ENCODE results near the gene TBC1D9B. TPM values are rescaled to one million over a fixed set of nuclear protein-coding genes. Genes with fewer than 3 reads are reported as not detected.

TBC1D9B gene
- polyA plus RNA-seq, 2 of the 4 experiments (the other 2 are of a cell fraction) = 37.2 to 64.7 TPM

DNA sequence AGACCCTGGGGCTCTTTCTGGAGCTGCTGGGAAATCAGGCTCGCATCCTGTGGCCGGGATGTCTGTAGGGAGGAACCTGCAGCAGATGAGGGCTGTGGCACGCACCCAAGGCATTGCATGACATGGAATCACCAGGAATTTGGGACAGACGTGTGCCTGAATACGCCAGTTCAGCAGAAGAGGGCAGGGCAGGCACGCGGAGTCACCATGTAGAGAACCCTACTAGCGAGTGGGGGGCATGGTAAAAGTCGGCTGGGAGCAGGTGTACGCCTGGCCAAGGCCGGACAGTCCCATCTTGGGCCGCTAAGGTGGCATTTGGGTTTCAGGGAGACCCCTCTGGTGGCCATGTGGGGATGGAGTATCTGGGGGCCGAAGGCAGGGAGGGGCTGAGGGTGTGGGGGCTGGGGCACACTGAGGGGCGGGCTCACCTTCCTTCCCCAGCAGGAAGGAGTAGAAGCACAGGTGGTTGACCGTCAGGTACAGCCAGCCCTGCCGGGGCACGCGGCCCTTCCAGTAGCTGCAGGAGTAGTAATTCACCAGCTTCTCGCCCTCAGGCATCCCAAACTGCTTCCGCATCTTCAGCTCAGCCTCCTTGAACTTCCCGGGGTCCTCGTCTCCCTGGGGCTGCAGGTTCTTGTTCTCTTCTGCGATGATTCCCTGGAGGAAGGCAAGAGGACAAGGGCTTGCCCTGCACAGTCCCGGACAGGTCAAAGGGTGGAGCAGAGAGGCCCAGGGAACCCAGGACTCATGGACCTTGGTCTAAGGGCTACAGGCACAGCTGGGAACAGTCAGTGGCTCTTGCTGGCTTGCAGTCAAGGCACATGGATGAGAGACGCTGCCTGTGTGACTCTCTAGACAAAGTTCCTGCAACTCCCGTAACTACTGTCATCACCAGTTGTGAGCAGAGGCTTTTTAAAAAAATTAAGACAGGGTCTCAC is 13.5 kb downstream of the TBC1D9B start:
- WGBS (ENCODE audit: missing lambda C conversion rate) = 95% methylated on average over 24 of the region's 26 CpGs
- ChIA-PET CTCF (interaction anchor here (2.2 kb wide), 1 partner anchor 13 kb away, joined by 5 read pairs; no protein-coding TSS in a partner anchor), POLR2A (no interaction called here)
- Histone ChIP-seq H3K4me2 (no peak overlapping the region), H3K27ac (no peak overlapping the region), H3K4me3 (no peak overlapping the region), H3K4me1 (no peaks in the 10 kb centered on the region), H3K9me3 (no peaks in the 10 kb centered on the region)
- FAIRE-seq (no peak), DNase-seq (ENCODE audit: low read depth in 1 of 2, low spot score in 1 of 2) (no peak), ATAC-seq (no peak)
- TF ChIP-seq, protein P1, sequence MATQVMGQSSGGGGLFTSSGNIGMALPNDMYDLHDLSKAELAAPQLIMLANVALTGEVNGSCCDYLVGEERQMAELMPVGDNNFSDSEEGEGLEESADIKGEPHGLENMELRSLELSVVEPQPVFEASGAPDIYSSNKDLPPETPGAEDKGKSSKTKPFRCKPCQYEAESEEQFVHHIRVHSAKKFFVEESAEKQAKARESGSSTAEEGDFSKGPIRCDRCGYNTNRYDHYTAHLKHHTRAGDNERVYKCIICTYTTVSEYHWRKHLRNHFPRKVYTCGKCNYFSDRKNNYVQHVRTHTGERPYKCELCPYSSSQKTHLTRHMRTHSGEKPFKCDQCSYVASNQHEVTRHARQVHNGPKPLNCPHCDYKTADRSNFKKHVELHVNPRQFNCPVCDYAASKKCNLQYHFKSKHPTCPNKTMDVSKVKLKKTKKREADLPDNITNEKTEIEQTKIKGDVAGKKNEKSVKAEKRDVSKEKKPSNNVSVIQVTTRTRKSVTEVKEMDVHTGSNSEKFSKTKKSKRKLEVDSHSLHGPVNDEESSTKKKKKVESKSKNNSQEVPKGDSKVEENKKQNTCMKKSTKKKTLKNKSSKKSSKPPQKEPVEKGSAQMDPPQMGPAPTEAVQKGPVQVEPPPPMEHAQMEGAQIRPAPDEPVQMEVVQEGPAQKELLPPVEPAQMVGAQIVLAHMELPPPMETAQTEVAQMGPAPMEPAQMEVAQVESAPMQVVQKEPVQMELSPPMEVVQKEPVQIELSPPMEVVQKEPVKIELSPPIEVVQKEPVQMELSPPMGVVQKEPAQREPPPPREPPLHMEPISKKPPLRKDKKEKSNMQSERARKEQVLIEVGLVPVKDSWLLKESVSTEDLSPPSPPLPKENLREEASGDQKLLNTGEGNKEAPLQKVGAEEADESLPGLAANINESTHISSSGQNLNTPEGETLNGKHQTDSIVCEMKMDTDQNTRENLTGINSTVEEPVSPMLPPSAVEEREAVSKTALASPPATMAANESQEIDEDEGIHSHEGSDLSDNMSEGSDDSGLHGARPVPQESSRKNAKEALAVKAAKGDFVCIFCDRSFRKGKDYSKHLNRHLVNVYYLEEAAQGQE (IDR thresholded peaks at IDR 0.05) = no peak
- TF ChIP-seq CHD2 (IDR thresholded peaks at IDR 0.05; ENCODE audit: low read length, partially characterized antibody) (no peak), HOXB5 (CRISPR knock-in tag; IDR thresholded peaks at IDR 0.05) (no peak), JUNB (IDR thresholded peaks at IDR 0.05) (no peak), POLR2AphosphoS2 (conservative IDR thresholded peaks at IDR 0.05; ENCODE audit: low read length) (no peak), NFE2L2 (conservative IDR thresholded peaks at IDR 0.05; ENCODE audit: low read length) (no peak), FOSB (CRISPR knock-in tag; IDR thresholded peaks at IDR 0.05) (no peak), RAD21 (conservative IDR thresholded peaks at IDR 0.05 in 1 of 2, IDR thresholded peaks at IDR 0.05 in 1 of 2) (no peak), FOSL2 (IDR thresholded peaks at IDR 0.05) (no peak), FOSL2 (CRISPR knock-in tag; IDR thresholded peaks at IDR 0.05) (no peak), RFX5 (IDR thresholded peaks at IDR 0.05) (no peak), ESRRA (IDR thresholded peaks at IDR 0.05; ENCODE audit: borderline replicate concordance, low read length) (no peak)
- TF ChIP-seq, protein P2, sequence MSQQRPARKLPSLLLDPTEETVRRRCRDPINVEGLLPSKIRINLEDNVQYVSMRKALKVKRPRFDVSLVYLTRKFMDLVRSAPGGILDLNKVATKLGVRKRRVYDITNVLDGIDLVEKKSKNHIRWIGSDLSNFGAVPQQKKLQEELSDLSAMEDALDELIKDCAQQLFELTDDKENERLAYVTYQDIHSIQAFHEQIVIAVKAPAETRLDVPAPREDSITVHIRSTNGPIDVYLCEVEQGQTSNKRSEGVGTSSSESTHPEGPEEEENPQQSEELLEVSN (IDR thresholded peaks at IDR 0.05; ENCODE audit: borderline replicate concordance, low read depth) = no peak
- TF ChIP-seq, protein P3, sequence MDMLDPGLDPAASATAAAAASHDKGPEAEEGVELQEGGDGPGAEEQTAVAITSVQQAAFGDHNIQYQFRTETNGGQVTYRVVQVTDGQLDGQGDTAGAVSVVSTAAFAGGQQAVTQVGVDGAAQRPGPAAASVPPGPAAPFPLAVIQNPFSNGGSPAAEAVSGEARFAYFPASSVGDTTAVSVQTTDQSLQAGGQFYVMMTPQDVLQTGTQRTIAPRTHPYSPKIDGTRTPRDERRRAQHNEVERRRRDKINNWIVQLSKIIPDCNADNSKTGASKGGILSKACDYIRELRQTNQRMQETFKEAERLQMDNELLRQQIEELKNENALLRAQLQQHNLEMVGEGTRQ (IDR thresholded peaks at IDR 0.05) = no peak

DNA sequence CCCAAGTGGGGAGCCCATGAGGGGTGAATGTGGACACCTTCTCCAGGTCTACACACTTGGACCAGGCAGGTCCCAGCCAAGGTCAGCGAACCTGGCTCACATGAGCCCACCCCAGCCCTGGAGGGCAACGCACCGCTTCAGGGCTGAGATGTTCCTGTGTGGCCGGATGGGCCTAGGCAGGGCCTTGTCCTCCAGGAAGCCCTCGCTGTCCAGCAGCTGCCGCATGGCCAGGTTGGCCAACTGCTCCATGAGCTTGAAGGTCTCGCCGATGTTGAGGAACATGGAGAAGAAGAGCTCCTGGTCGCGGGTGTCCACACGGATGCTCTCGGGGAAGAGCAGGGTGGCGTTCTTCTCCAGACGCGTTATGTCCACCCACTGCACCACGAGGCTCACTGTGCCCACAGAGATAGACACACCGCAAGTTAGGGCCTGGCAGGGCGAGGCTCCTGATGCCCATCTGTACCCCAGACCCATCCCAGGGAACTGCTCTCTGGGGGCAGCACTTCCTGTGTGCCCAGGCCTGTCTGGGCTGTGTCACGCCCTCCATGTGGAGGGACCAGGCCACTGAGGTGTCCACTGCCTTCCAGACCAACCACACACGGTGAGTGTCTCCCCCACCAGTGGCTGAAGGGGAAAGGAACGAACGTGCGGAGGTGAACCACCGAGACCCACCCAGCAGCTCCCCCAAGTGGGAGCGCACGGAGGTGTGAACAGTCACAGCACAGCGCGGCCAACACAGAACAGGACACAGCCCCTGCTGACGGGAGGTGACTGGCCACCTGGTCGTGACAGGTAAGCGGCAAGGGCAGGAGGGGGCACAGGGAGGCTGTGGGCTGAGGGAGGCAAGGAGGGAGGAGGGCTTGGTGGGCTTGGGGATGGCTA is 14.4 kb downstream of the TBC1D9B start:
- WGBS (ENCODE audit: missing lambda C conversion rate) = 92% methylated on average over 28 of the region's 31 CpGs
- ChIA-PET CTCF (interaction anchor here (0.9 to 2.2 kb wide), 3 partner anchors 9 to 22 kb away, joined by 3 to 6 read pairs (median 5); no protein-coding TSS in a partner anchor), POLR2A (no interaction called here)
- no peaks in the 10 kb centered on the region for H3K9me3 ChIP-seq
- TF ChIP-seq KDM5A (IDR thresholded peaks at IDR 0.05) (no peak), RARB (CRISPR knock-in tag; IDR thresholded peaks at IDR 0.05) (no peak), NPAS2 (CRISPR knock-in tag; IDR thresholded peaks at IDR 0.05; ENCODE audit: borderline replicate concordance) (no peak), MAZ (IDR thresholded peaks at IDR 0.05; ENCODE audit: borderline replicate concordance, low read depth, low read length) (no peak), SMC3 (IDR thresholded peaks at IDR 0.05) (no peak), JUN (IDR thresholded peaks at IDR 0.05) (no peak), RCOR1 (IDR thresholded peaks at IDR 0.05; ENCODE audit: low read depth, low read length) (no peak), NR3C1 (IDR thresholded peaks at IDR 0.05) (no peak)
- TF ChIP-seq, protein P4, sequence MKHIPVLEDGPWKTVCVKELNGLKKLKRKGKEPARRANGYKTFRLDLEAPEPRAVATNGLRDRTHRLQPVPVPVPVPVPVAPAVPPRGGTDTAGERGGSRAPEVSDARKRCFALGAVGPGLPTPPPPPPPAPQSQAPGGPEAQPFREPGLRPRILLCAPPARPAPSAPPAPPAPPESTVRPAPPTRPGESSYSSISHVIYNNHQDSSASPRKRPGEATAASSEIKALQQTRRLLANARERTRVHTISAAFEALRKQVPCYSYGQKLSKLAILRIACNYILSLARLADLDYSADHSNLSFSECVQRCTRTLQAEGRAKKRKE (CRISPR knock-in tag; IDR thresholded peaks at IDR 0.05; ENCODE audit: low read depth) = no peak
- TF ChIP-seq, protein P5, sequence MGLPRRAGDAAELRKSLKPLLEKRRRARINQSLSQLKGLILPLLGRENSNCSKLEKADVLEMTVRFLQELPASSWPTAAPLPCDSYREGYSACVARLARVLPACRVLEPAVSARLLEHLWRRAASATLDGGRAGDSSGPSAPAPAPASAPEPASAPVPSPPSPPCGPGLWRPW (IDR thresholded peaks at IDR 0.05) = no peak
- TF ChIP-seq, protein P3 (IDR thresholded peaks at IDR 0.05) = no peak
- DNase-seq (ENCODE audit: low read depth in 1 of 2, low spot score in 1 of 2) (no peak), ATAC-seq (no peak), FAIRE-seq (no peak)
- H3K27ac ChIP-seq = no peak overlapping the region
- no peak overlapping the region for H3K4me3 ChIP-seq
- no peak overlapping the region for H3K4me2 ChIP-seq
- H3K4me1 ChIP-seq = no peaks in the 10 kb centered on the region

All from A549 (cell line).